SK-MEL-5 (cell line): ENCODE results near the gene PRPF6. TPM values are rescaled to one million over a fixed set of nuclear protein-coding genes. Genes with fewer than 3 reads are reported as not detected.
A peak's percentile ranks its signal among the peaks of the same experiment; 100 is the strongest.
"Not testable (repeated sequence)": the region's sequence is repeated elsewhere in the genome, so short reads cannot be mapped to it uniquely, and the experiment has no call there.

Experiments
- DNase-seq: peaks from one replicate; pipeline ENCODE4 v3.0.0-alpha.2; 2016; ENCODE audit warnings: low read depth, low spot score
- in situ Hi-C: cut with HindIII; loops from 2 replicates; pipeline ENCODE4 v1.10.0; 2016; ENCODE audit warnings: low sequenced_read_pairs, high pct_unique_total_duplicates, low pct_unique_long_range_greater_than_20kb
- total RNA-seq: library from RNA; depleted of rRNA; stranded (reverse); fragments of >200 nt; shearing (Covaris generic); gene quantifications from 2 replicates; pipeline ENCODE4 v1.2.3, GENCODE V29; 2014

PRPF6 gene
- total RNA-seq, 1 experiment from 2014 or later = 71.3 TPM

DNA sequence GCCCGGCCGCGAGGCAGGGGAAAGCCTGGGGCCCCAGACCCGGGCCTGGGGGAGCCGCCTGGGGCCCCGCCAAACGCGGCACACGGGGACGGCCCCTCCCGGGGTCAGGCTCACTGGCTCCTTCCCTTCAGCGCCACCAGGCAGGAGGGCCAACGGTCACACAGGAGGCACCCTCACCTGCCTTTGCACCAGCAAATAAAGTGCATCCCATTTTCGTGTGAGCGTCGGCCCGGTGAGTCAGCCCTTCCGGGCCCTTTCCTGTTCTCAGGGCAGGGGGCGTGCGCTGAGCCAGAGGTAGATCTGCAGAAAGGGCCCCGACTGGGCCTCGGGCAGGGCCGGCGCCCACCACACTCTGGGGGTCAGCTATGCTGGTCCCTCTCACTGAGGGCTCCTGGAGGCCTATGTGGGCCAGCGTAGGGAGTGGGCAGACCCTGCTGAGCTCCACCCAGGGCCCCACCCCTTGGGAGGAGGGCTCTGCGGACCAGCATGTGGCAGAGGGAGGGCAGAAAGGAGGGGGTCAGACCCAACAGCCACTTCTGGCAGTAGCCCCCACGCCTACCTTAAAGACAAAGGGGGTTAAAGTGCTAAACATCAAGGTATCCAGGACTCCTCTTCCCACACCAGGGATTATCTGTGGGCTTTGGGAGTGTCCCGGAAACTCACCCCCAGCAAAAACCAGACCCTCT, 23.8 kb upstream of the PRPF6 start:
- in situ Hi-C loops = no loop called here

DNA sequence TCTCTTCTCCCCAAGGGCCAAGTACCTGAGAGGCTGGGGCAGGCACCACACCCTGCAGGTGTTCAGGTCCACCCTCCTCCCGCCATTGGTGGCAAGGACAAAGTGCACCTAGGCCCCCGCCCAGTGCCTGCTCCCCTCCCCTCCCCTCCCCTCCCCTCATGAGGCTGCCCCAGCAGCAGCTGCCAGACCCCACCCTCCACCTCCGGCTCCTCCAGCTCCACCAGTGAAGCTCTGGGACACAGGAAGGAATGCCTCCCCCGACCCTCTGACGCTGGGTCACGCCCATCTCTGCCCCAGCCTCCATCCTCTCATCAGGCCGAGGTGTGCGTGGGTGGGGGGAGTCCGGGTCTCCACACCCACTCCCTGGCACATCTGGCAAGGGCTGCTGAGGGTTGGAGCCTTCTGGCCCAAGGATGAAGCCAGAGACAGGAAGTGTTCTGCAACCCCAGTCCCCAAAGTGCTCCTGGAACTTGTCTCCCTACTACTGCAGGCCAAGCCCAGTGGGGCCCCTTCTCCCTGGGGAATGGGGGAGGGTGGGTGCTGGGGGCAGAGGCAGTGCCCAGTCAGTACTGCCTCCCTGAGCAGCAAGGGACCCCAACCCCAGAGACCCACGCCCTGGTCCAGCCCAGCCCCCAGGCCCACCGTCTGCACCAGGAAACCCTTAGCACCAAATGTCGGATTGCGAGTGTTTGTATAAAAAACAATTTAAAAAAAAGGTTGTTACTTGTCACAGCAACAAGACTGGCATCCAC, 23.1 kb upstream of the PRPF6 start:
- in situ Hi-C loops = no loop called here
- no peak for DNase-seq

More for the DNA sequence above, 23.8 kb upstream of the PRPF6 start:
- peak; percentile 85 for DNase-seq

DNA sequence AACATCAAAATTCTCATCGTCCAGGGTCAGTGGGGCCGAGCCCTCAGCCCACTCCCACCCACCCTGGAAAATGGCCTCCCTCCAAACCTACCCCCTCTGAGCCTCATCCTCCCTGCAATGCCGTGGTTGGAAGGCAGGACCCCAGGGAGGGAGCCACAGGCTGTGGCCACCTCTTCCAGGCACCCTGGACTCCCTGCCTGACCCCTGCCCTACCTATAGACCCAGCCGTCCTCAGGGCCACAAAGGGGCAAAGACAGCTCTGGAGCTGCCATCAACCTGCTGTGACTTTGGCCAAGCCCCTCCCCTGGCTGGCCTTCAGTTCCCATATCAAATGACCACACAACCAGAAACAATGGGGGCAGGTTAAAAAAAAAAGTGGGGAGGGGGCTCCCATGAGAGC, 22.5 kb upstream of the PRPF6 start:
- no peak for DNase-seq
- in situ Hi-C loops = no loop called here

DNA sequence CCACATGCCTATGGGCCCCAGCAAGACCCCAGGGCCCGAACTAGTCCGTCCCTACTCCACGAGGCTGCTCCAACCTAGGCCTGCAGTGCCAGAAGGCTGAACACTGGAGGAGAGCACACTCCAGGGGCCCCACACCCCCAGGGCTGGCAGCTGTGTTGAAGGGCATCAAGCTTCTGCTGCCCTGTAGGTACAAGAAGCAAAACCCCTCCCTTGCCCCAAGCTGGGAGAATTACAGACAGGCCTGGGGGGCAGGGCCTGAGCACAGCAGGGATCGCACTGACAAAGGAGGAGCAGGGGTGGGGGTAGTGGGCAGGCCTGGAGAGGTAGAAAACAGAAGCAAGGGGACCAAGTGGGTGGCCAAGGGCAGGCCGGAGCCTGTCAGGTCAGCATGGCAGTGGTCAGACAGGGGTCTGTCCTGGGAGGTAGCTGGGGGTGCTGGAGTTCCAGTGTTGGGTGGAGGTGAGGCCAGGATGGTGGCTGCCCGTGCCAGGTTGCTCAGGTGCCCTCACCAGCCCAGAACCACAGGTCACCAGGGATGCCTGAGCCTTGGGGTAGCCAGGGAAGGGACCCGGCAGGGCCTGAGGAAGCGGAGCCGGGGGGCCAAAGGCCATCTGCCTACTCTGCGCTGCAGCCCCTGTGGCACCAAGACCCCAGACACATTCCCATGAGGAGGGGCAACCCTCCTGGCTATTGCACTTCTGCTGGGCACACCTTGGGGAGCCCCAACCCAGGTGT, 21.8 kb upstream of the PRPF6 start:
- no peak for DNase-seq
- in situ Hi-C loops = no loop called here

DNA sequence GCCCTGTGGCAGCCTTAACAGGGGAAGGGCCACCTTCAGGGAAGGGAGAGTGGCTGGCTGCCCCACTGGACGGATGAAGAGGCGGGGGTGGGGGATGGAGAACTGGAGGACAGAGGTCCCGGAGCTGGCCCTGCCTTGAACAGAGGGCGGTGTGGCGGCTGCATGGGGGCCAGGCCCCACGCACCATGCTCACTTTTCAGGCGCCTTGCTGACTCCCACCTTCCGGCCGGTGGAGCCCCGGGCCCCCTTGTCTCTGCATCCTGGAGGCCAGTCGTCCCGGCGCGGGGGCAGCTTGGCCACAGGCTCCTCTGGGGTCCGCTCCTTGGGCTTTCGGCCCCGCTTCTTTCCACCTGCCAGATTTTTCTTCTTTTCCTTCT, 21.2 kb upstream of the PRPF6 start:
- in situ Hi-C loops = no loop called here
- DNase-seq = no peak

DNA sequence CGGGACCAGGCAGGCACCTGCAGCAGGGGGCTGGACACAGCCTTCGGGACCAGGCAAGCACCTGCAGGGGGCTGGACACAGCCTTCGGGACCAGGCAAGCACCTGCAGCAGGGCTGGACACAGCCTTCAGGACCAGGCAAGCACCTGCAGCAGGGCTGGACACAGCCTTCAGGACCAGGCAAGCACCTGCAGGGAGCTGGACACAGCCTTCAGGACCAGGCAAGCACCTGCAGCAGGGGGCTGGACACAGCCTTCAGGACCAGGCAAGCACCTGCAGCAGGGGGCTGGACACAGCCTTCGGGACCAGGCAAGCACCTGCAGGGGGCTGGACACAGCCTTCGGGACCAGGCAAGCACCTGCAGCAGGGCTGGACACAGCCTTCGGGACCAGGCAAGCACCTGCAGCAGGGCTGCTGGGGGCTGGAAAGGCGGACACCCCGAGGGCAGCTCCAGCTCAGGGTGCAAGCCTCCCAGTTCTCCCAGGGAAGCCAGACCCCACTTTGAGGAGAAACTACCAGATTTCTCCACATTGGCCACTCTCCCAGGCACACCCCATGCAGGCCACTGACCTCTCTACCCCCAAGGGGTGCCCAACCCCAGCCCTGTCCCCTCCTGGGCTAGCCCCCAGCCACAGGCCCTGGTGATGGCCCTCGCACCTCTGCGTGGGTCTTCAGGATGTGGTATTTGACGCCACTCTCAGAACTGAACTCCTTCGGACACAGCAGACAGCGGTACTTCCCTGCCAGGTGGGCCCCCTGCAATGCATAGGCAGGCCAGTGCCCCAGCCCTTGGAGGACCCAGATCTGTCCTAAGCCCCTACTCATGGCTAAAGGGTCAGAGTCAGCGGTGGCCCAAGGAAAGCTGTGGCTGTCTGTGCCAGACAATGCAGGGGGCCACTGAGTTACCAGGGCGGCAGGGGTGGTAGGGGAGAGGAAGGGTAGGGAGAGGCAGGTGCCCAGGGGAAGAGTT, 20.0 kb upstream of the PRPF6 start:
- DNase-seq, in situ Hi-C loops: not testable (repeated sequence)

DNA sequence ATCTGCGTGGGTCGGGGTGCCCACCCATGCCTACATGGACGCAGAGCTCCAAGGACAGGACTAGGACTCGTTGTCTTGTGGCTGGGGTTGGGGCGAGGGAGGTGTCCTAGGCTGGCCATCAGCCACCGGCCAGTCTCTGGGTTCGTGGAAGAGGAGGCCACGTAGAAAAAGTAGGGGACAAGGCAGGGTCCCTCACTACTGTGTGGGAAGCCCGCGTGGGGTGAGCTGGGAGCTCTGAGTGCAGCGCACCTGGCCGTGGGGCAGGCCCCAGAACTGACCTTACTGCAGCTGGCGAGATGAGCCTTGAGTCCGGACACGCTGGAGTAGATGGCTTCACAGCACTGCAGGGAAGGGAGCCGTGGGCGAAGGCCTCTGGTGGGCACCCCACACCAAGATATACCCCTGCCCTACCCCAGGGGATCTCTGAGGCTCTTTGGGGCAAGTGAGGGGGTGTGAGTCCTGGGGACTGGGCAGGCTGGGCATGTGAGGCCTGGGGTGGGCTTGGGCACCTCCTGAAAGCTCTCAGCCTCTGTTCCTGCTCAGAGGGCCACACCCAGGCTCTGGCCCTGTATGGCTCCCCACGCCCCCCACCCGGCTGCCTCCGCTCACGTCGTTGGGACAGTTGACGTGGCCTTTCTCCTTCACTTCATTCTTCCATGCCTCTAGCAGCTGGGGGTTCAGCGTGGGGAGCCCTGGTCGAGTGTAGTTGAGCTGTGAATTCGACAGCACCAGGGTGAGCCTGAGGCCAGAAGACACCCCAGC, 19.1 kb upstream of the PRPF6 start:
- in situ Hi-C loops = no loop called here
- no peak for DNase-seq

DNA sequence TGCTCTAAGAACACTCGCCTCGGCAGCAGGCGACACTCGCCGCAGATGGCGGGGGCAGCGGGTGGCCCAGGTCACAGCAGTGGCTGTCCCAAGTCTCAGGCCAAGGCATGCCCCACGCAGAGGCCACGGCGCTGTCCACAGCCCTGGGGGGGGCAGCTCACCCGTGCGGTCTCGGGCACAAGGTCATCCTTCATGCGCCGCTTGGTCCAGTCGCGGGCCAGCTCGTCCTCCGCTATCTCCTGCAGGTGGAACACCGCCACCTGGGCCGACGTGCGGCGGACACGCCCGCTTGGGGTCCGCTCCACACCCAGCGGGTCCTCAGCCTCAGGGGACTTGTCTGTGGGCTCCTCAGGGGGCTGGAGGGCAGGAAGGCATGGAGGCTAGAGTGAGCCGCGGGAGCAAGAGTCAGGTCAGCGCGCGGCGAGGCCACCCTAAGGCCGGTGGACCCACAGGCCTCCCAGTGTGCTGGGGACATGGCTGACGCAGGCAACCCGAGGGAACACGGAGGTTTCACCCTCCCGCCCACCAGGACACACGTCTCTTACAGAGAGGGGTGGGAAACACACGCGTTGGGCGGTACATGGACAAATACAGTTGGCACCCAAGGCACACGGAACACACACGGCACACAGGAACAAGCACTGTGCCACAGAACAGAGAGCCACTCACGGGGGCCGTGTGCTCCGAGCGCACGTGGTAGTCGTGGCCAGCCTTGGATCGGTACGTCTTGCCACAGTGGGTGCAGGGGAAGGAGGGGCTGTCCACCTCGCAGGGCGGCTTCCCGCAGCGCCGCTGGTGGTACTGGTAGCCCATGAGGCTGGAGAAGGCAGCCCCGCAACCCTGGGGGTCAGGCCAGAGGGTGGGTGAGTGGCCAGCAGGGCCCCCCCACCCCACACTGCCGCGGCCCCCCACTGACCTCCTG, 18.2 kb upstream of the PRPF6 start:
- no peak for DNase-seq
- in situ Hi-C loops = no loop called here

DNA sequence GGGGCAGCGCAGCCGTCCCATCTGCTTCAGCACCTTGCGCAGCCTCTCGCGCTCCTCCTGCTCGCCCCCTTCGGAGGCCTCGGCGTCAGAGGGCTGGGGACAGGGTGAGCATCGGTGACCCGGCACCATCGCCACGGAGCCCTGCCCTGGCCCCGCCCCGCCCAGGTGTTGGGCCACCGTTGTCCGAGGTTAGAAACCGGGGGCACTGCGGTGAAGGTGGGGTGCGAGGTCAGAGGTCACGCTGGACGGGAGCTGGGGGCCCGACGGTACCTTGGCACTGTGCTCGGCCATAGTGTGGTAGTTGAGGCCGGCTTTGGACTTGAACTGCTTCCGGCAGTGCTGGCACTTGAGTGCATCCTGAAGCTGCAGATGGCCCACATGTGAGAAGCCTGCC, 17.6 kb upstream of the PRPF6 start:
- in situ Hi-C loops = no loop called here
- no peak for DNase-seq

DNA sequence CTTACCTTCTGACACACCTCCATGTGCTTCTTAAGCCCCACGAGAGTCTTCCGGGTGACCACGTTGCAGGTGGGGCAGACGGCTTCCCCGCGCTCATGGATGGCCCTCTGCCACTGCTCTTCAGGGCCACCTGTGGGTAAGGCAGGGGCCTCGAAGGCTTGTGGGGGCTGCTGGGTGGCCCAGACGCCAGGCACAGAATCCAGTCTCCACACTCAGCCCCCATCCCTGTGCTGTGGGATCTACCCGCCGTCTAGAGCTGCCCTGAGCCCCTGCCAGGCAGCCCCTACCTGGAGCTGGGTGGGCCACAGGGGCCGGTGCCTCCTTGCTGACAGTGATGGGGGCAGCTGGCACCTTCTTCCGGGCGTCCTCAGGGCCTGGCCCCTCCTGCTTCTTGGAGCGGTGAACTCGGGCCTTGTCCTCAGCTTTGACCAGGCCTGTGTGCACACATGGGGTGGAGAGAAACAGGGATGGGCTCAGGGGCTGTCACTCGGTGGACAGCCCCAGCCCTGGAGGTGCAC, 17.1 kb upstream of the PRPF6 start:
- DNase-seq = no peak
- in situ Hi-C loops = no loop called here

DNA sequence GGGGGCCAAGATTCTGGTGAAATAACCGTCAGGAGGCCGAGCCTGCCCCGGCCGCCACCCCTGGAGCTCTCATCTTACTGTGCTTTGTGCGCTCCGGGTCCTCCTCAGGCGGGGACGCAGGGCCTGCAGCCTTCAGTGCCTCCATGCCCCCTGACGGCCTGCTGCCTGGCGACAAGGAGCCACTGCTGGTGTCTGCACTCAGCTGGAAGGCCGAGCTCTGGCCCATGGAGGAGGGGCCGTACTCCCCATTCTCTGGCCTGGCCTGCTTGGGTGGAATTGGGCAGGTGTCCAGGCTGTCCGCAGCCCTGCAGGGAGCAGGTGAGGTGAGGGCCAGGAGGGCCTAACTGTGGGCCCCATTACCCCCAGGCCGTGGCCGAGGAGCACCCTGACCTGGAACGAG, 16.5 kb upstream of the PRPF6 start:
- no peak for DNase-seq
- in situ Hi-C loops = no loop called here

DNA sequence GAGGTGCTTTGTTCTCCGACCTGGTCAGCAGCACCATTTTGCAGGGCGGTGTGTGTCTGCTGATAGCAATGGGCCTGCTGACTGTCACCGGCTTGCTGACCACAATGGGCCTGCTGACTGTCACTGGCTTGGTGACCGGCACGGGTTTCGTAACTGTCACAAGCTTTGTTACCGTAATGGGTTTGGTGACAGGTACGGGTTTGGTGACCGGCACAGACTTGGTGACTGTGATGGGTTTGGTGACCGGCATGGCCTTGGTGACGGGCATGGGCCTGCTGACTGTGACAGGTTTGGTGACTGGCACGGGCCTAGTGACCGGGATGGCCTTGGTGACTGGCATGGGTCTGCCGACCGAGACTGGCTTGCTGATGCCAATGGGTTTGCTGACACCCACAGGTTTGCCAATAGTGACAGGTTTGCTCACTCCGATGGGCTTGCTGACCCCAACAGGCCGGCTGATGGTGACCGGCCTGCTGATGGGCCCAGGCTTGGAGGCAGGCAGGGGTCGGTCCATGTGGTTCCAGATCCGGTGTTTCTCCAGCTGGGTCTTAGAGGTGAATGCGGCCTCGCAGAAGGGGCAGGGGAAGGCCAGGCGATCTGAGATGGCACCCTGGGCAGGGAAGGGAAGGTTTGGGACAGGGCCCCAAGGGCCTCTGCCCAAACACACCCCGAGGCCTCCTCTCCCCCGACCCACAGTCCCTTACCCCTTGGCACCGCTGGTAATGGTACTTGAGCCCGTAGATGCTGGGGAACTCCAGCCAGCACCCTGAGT, 14.6 kb upstream of the PRPF6 start:
- no peak for DNase-seq
- in situ Hi-C loops = no loop called here

DNA sequence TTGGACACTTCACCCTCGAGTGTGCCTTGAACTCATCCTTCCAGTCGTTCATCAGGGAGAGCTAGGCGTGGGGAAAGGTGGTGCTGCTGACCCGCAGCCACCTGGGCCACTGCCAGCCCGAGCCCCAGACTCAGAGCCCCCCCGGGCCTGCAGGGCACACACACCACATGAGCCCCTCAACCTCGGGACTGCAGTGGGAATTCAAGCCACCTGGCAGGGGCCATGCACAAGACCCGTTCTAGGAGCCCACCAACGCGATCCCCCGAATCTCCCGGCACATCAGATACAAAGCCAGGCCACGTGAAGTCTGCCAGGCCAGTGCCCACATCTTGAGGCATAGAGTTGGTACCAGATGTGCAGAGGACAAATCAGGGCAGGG, 14.0 kb upstream of the PRPF6 start:
- in situ Hi-C loops = no loop called here
- DNase-seq = no peak

DNA sequence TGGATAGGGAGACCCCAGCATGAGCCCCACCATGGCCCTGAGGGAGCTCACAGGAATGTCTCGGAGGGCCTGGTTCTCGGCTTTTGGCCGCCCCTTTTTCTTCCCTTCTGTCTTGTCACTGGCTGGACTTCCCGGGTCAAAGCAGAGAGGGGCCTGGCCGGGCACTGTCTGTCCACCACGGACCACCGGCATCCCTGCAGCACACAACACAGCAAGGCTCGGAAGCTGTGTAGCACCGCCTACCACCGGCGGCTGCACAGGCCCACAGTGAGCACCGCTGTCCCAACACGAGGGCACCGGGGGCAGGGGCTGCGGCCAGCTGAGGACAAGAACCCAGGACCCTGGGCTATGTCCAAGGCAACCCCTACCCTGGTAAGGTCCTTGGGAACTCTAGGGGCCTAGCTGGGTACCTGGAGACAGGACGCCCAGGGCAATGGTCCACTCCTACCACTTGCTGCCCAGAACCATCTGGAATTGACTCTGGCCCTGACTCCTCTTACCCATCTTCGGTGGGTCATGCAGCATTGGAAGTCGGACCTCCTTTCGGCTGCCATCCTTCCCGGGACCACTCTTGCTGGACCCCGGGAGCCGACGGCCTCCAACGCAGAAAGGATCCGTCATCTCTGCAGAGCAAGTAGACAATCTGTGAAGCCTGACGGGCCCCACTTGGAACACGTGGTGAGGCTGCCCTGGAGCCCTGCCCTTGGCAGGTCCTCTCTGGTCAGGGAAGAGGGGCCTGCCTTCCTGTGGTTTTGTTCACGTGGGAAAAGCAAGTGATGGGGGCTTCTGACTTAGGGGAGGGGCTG, 13.4 kb upstream of the PRPF6 start:
- in situ Hi-C loops = no loop called here

More for the DNA sequence above, 13.4 kb upstream of the PRPF6 start:
- no peak for DNase-seq
